Pancreas (tissue), 10 donors: ENCODE measurements around the gene RASA3. TPM values are rescaled to one million over a fixed set of nuclear protein-coding genes. Genes with fewer than 3 reads are reported as not detected.

Source experiments
- ATAC-seq, 4 donors: fragments of 200-7000 bp; cut with Tn5 transposase; one replicate each; pipeline versions ENCODE4 v1.8.0 to v1.9.1; 2020; ENCODE audit warnings: mild to moderate bottlenecking in 4 of 4, moderate library complexity in 4 of 4
- DNase-seq, 6 donors: peaks; one replicate each; pipeline ENCODE4 v3.0.0-alpha.2; 2020
- FAIRE-seq: peaks from 2 replicates; lab custom pipeline; 2012; peaks lifted over from hg19 to GRCh38; lab: Jason Lieb, UNC
- H3K27ac ChIP-seq, 4 donors: fragments of 200-600 bp; sonication (generic); 1 replicate in 3 of 4; 2 replicates in 1 of 4; pipeline versions ENCODE4 v1.5.0 to v1.8.0; 2020
- H3K27me3 ChIP-seq, 4 donors: fragments of 200-600 bp; one replicate each; pipeline ENCODE4 v1.8.0; 2021
- H3K36me3 ChIP-seq, 3 donors: fragments of 200-600 bp; sonication (generic) in 1 of 3; one replicate each; pipeline versions ENCODE4 v1.5.0 to v1.8.0; 2020 to 2021
- H3K4me1 ChIP-seq, 3 donors: fragments of 200-600 bp; one replicate each; pipeline ENCODE4 v1.8.0; 2021
- H3K4me3 ChIP-seq, 4 donors: fragments of 200-600 bp; sonication (generic) in 2 of 4; one replicate each; pipeline versions ENCODE4 v1.5.0 to v1.8.0; 2020 to 2021
- H3K9me3 ChIP-seq, 4 donors: fragments of 200-600 bp; one replicate each; pipeline ENCODE4 v1.8.0; 2021
- CTCF ChIP-seq, 4 donors: fragments of 200-600 bp; sonication (generic) in 3 of 4; IDR thresholded peaks; one replicate each; pipeline versions ENCODE4 v1.5.0 to v1.8.0; 2021; ENCODE audit warnings: antibody characterized with exemption in 4 of 4
- WGBS, 2 donors: extraction: QIAGEN DNeasy Blood & Tissue Kit; methylation state at CpG; one replicate each; pipeline ENCODE4 v1.1.7; 2013; 5-methylcytosine and 5-hydroxymethylcytosine counted together
- intact Hi-C, 3 donors: fragments of 100-400 bp; cut with DNase I; formaldehyde crosslinking; loops; one replicate each; pipeline versions ENCODE4 v1.11.1 to v1.14.2; 2022
- polyA plus RNA-seq, 2 donors: library from polyadenylated mRNA; stranded (reverse); fragments of 200-250 nt; gene quantifications; one replicate each; pipeline ENCODE4 v1.2.3, GENCODE V29; 2013
- total RNA-seq, 6 donors: library from RNA; stranded (reverse); fragmentation: NEBNext Ultra II Directional in 4 of 6; extraction: Animal tissue kit (Norgen Biotek cat#: 25700) in 4 of 6; gene quantifications; one replicate each; pipeline versions ENCODE4 v1.2.1 to v1.2.4, GENCODE V29; 2021 to 2023
- donor health status: healthy with polysubstance abuse.
- donor health status: DM: no; HTN: no; CAD: no; lungs with moderate emphysema.
- donor health status: DM: no; HTN: no; CAD: no.
- donor health status: control.
- donor health status: control.
- donor health status: Bipolar disorder and iron deficiency.
- donor health status: DM: yes; HTN: yes; CAD: no.
- donor health status: DM: no; HTN: no; CAD: no.
- donor health status: DM: no; HTN: no; CAD: no.
- donor health status: DM: yes; HTN: yes; CAD: no.

RASA3 gene
- total and polyA plus RNA-seq, 8 donors = 5.7 to 11.2 (median 9.1) TPM

- intact Hi-C loops = no loop called here
- TF ChIP-seq CTCF (IDR thresholded peaks at IDR 0.05) = no peak
- Histone ChIP-seq H3K27ac (no peak overlapping the region), H3K27me3 (no peaks in the 10 kb centered on the region), H3K36me3 (no peaks in the 10 kb centered on the region), H3K9me3 (no peaks in the 10 kb centered on the region), H3K4me1 (peaks cover 6 to 7% (median 7%) of the 10 kb centered on the region in 3 donors), H3K4me3 (no peak overlapping the region)
- FAIRE-seq (no peak), ATAC-seq (no peak), DNase-seq (peak in 2 of 6 donors; percentile 11 to 56)
- WGBS, 2 donors = 92 to 94% methylated on average over 18 of the region's 18 CpGs
Observed at GRCh38 chr13:114087430-114087829, 45.0 kb downstream of the RASA3 start.

DNA sequence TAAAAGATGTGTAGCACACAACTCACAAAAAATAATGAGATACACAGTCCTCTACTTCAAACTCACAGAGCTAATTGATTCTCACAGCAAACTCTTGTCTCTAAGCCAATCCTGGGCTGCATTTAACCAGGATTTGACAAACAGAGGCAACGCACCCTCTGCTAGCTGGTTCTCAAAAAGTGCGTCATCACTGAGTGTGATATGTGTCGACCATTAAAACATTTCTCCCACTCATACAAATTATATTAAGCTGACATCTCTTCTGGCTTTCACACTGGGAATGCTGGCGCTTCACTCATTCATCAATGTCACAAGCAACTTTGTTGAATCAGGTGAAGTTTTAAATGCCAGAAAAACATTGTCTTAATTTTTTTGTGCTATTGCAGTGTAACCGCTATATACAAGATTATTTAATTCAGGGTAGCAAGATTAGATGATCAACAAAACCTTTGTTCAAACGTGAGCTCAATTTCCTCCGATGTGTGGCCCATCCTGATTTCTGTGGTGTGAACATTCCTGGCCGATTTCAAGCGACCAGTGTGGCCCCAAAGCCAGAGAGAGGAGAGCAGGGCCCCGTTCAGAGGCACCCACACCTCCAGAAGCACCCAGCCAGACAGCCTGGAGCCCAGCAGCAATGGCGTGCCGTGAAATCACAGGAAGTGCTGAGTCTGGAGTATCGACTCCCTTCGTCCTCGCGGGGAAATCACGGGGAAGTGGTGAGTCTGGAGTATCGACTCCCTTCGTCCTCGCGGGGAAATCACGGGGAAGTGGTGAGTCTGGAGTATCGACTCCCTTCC, 49.4 kb downstream of the RASA3 start:
- no peak overlapping the region for H3K4me3 ChIP-seq
- peak in 1 of 6 donors; percentile 9 for DNase-seq
- no peak for FAIRE-seq
- H3K27ac ChIP-seq = no peak overlapping the region
- no peaks in the 10 kb centered on the region for H3K27me3 ChIP-seq
- ATAC-seq = peak in 1 of 4 donors; percentile 6
- intact Hi-C loops = no loop called here
- 80 to 82% methylated on average over 22 to 23 of the region's 23 CpGs for WGBS, 2 donors
- peaks cover 12 to 23% (median 18%) of the 10 kb centered on the region in 3 donors for H3K4me1 ChIP-seq
- TF ChIP-seq CTCF (IDR thresholded peaks at IDR 0.05) = no peak
- H3K9me3 ChIP-seq = no peaks in the 10 kb centered on the region
- H3K36me3 ChIP-seq = no peaks in the 10 kb centered on the region

DNA sequence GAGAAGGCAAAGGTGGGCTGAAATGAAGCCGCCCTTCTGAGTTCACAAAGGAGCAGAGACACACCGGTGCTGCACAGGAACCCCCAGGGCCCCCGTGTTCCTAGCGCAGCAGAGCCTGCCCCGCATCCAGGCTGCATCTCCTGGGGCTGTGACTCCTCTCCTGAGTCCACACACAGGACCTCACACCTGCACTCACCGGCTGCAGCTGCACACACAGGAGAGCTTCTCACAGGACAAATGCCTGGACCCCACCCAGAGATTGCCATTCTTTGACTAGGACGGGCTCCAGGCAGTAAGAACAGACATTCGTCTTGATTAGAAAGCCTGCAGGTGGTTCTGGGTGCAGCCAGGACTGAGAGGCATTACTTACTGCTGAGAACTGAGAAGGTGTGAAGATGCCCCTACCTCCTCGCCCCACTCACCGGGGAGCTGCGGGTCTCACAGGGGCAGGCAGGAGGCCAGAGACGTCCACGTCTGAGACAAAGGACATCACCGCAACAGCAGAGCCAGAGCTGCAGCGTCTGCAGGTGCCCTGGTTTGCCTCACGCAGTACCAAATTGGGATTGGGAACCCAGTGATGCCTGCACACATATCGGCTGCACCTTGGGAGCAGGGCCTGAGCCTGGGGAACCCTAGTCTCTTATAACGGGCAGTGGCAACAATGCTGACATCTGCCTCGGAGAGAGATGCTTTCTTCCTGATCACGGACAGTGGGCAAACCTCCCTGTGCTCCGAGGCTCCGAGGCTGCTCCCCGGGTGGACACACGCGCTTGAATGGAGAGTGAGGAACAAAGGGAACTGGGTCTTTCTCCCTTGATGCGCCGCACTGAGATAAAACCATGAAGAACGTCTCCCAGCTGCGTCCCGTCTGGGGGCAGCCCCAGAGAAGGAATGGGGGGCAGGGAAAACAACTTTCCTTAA, 50.4 kb downstream of the RASA3 start:
- Histone ChIP-seq H3K4me3 (peak overlapping the region in 1 of 4 donors; percentile 4), H3K4me1 (peaks cover 12 to 23% (median 18%) of the 10 kb centered on the region in 3 donors), H3K27ac (peak overlapping the region; percentile 30 to 55 (median 52)), H3K27me3 (no peaks in the 10 kb centered on the region), H3K9me3 (no peaks in the 10 kb centered on the region), H3K36me3 (no peaks in the 10 kb centered on the region)
- peak; percentile 84 to 95 (median 94) for DNase-seq
- intact Hi-C loops = no loop called here
- TF ChIP-seq CTCF (IDR thresholded peaks at IDR 0.05) = no peak
- peak; percentile 97 to 98 (median 98) for ATAC-seq
- no peak for FAIRE-seq
- 35 to 43% methylated on average over 30 of the region's 30 CpGs for WGBS, 2 donors

GRCh38 chr13:114080739-114081561, 51.5 kb downstream of the RASA3 start:
- H3K4me3 ChIP-seq = no peak overlapping the region
- no peak for TF ChIP-seq CTCF (IDR thresholded peaks at IDR 0.05)
- no peaks in the 10 kb centered on the region for H3K36me3 ChIP-seq
- peak overlapping the region; percentile 17 to 55 (median 40) for H3K27ac ChIP-seq
- FAIRE-seq = no peak
- peak in 3 of 6 donors; percentile 10 to 72 (median 58) for DNase-seq
- H3K4me1 ChIP-seq = peaks cover 12 to 23% (median 18%) of the 10 kb centered on the region in 3 donors
- ATAC-seq = peak; percentile 30 to 41 (median 36)
- no peaks in the 10 kb centered on the region for H3K9me3 ChIP-seq
- intact Hi-C loops = no loop called here
- no peaks in the 10 kb centered on the region for H3K27me3 ChIP-seq
- 83 to 84% methylated on average over 34 of the region's 34 CpGs for WGBS, 2 donors
